Suprapubic skin (tissue), 4 donors: Measurements from ENCODE around the gene TBC1D22A. TPM values are rescaled to one million over a fixed set of nuclear protein-coding genes. Genes with fewer than 3 reads are reported as not detected.

Experiments used
- DNase-seq, 2 donors: peaks; one replicate each; pipeline ENCODE4 v3.0.0-alpha.2; 2019; ENCODE audit warnings: low spot score in 2 of 2
- H3K27ac ChIP-seq: fragments of 200-600 bp; sonication (generic); one replicate; pipeline ENCODE4 v1.5.1; 2019
- H3K27me3 ChIP-seq: fragments of 200-600 bp; sonication (generic); one replicate; pipeline ENCODE4 v1.5.1; 2019
- H3K36me3 ChIP-seq: fragments of 200-600 bp; sonication (generic); one replicate; pipeline ENCODE4 v1.5.1; 2019
- H3K4me1 ChIP-seq: fragments of 200-600 bp; sonication (generic); one replicate; pipeline ENCODE4 v1.5.1; 2019
- H3K4me3 ChIP-seq: fragments of 200-600 bp; sonication (generic); one replicate; pipeline ENCODE4 v1.5.1; 2019; ENCODE audit warnings: mild to moderate bottlenecking
- H3K9me3 ChIP-seq: fragments of 200-600 bp; sonication (generic); one replicate; pipeline ENCODE4 v1.5.1; 2019
- CTCF ChIP-seq, 2 donors: fragments of 200-600 bp in 1 of 2; fragments of 450-650 bp in 1 of 2; sonication (generic) in 1 of 2; IDR thresholded peaks; one replicate each; pipeline ENCODE4 v1.5.1; 2016 to 2019; ENCODE audit warnings: antibody characterized with exemption in 2 of 2, mild to moderate bottlenecking in 1 of 2, moderate library complexity in 1 of 2
- EP300 ChIP-seq: sonication (generic); formaldehyde crosslinking; IDR thresholded peaks from one replicate; pipeline ENCODE4 v1.6.1; 2017; ENCODE audit warnings: antibody characterized with exemption
- POLR2A ChIP-seq, 2 donors: fragments of 450-650 bp; IDR thresholded peaks; one replicate each; pipeline ENCODE4 v1.6.1; 2017; ENCODE audit warnings: antibody characterized with exemption in 2 of 2, mild to moderate bottlenecking in 2 of 2, moderate library complexity in 2 of 2
- POLR2AphosphoS5 ChIP-seq, 3 donors: sonication (generic); formaldehyde crosslinking; IDR thresholded peaks; one replicate each; pipeline ENCODE4 v1.6.1; 2017; ENCODE audit warnings: antibody characterized with exemption in 3 of 3
- WGBS: methylation state at CpG from one replicate; pipeline ENCODE4 v1.1.5; 2018; 5-methylcytosine and 5-hydroxymethylcytosine counted together
- total RNA-seq, 4 donors: library from RNA; depleted of rRNA; stranded (reverse); fragments of >200 nt; gene quantifications; one replicate each; pipeline ENCODE4 v1.1.0, GENCODE V29; 2016

Gene TBC1D22A
- total RNA-seq, 4 donors from 2014 or later = 24.8 to 43.2 (median 35.4) TPM

- Histone ChIP-seq H3K27ac (no peak overlapping the region), H3K4me1 (no peaks in the 10 kb centered on the region), H3K4me3 (no peak overlapping the region), H3K9me3 (no peaks in the 10 kb centered on the region), H3K36me3 (peaks cover 17% of the 10 kb centered on the region), H3K27me3 (no peaks in the 10 kb centered on the region)
- 96% methylated on average over 16 of the region's 24 CpGs for WGBS
- TF ChIP-seq POLR2AphosphoS5 (IDR thresholded peaks at IDR 0.05) (no peak), POLR2A (IDR thresholded peaks at IDR 0.05) (no peak), CTCF (IDR thresholded peaks at IDR 0.05) (no peak), EP300 (no peak)
- DNase-seq = peak; percentile 51 to 75
Measured at GRCh38 chr22:47176573-47177333, 414.3 kb downstream of the TBC1D22A start.

- H3K4me1 ChIP-seq = no peaks in the 10 kb centered on the region
- peak; percentile 47 to 64 for DNase-seq
- 93% methylated on average over 9 of the region's 16 CpGs for WGBS
- no peak overlapping the region for H3K4me3 ChIP-seq
- peaks cover 17% of the 10 kb centered on the region for H3K36me3 ChIP-seq
- no peaks in the 10 kb centered on the region for H3K27me3 ChIP-seq
- TF ChIP-seq CTCF (IDR thresholded peaks at IDR 0.05) (no peak), EP300 (no peak), POLR2A (IDR thresholded peaks at IDR 0.05) (no peak), POLR2AphosphoS5 (IDR thresholded peaks at IDR 0.05) (no peak)
- H3K9me3 ChIP-seq = no peaks in the 10 kb centered on the region
- H3K27ac ChIP-seq = no peak overlapping the region
Measured at GRCh38 chr22:47177334-47177815, 414.9 kb downstream of the TBC1D22A start.

GRCh38 chr22:47178339-47178738 is 415.9 kb downstream of the TBC1D22A start:
- Histone ChIP-seq H3K4me1 (no peaks in the 10 kb centered on the region), H3K27ac (no peak overlapping the region), H3K4me3 (no peak overlapping the region), H3K36me3 (peaks cover 17% of the 10 kb centered on the region), H3K27me3 (no peaks in the 10 kb centered on the region), H3K9me3 (no peaks in the 10 kb centered on the region)
- peak in 1 of 2 donors; percentile 11 for DNase-seq
- TF ChIP-seq POLR2A (IDR thresholded peaks at IDR 0.05) = no peak
- TF ChIP-seq POLR2AphosphoS5 (IDR thresholded peaks at IDR 0.05) = no peak
- no peak for TF ChIP-seq EP300
- TF ChIP-seq CTCF (IDR thresholded peaks at IDR 0.05) = no peak
- 93% methylated on average over 5 of the region's 5 CpGs for WGBS

GRCh38 chr22:47180796-47181195 is 418.3 kb downstream of the TBC1D22A start:
- DNase-seq = no peak

More at GRCh38 chr22:47180796-47181195, 418.3 kb downstream of the TBC1D22A start:
- no peak for TF ChIP-seq CTCF (IDR thresholded peaks at IDR 0.05)
- TF ChIP-seq POLR2A (IDR thresholded peaks at IDR 0.05) = no peak
- TF ChIP-seq EP300 = no peak
- no peak for TF ChIP-seq POLR2AphosphoS5 (IDR thresholded peaks at IDR 0.05)
- Histone ChIP-seq H3K27ac (no peak overlapping the region), H3K27me3 (no peaks in the 10 kb centered on the region), H3K4me1 (no peaks in the 10 kb centered on the region), H3K9me3 (no peaks in the 10 kb centered on the region), H3K36me3 (peaks cover under 1% of the 10 kb centered on the region), H3K4me3 (no peak overlapping the region)
- WGBS = 85% methylated on average over 2 of the region's 2 CpGs
